MCF 10A (cell line): Measurements from ENCODE around the gene UTF1. TPM values are rescaled to one million over a fixed set of nuclear protein-coding genes. Genes with fewer than 3 reads are reported as not detected.

Source experiments
- BruUV-seq: library from RNA; stranded (reverse); fragments of 400-500 nt; replicated peaks from 2 replicates; lab custom pipeline; 2021; lab: Mats Ljungman, UMichigan
- CTCF ChIA-PET: fragments of 300-600 bp; sonication (Branson Sonifier 250); formaldehyde crosslinking; extraction: SDS; loops from one replicate; lab custom pipeline; 2021; ENCODE audit warnings: antibody characterized with exemption, inconsistent platforms; lab: Yijun Ruan, JAX
- POLR2A ChIA-PET: fragments of 300-600, 350-650 bp; sonication (Branson Sonifier 250); formaldehyde crosslinking; extraction: SDS; loops from one replicate; lab custom pipeline; 2020; ENCODE audit warnings: antibody characterized with exemption, inconsistent platforms; lab: Yijun Ruan, JAX
- DNase-seq: peaks from one replicate; pipeline ENCODE4 v3.0.0-alpha.2; 2018; ENCODE audit not compliant: unreplicated experiment
- H3K27ac Mint-ChIP-seq: one replicate; pipeline ENCODE4 v1.8.0; 2022; ENCODE audit warnings: mild to moderate bottlenecking, low read depth, mixed read lengths; ENCODE audit not compliant: unreplicated experiment
- H3K27me3 Mint-ChIP-seq: one replicate; pipeline ENCODE4 v1.8.0; 2022; ENCODE audit warnings: mixed read lengths; ENCODE audit not compliant: insufficient read depth, unreplicated experiment
- H3K36me3 Mint-ChIP-seq: one replicate; pipeline ENCODE4 v1.8.0; 2022; ENCODE audit warnings: mild to moderate bottlenecking, moderate library complexity, mixed read lengths; ENCODE audit not compliant: insufficient read depth, unreplicated experiment
- H3K4me1 Mint-ChIP-seq: one replicate; pipeline ENCODE4 v1.8.0; 2022; ENCODE audit warnings: mixed read lengths; ENCODE audit not compliant: insufficient read depth, unreplicated experiment
- H3K4me3 Mint-ChIP-seq: one replicate; pipeline ENCODE4 v1.8.0; 2022; ENCODE audit warnings: mild to moderate bottlenecking, moderate library complexity, mixed read lengths; ENCODE audit not compliant: unreplicated experiment
- H3K9me3 Mint-ChIP-seq: one replicate; pipeline ENCODE4 v1.8.0; 2022; ENCODE audit warnings: mixed read lengths; ENCODE audit not compliant: unreplicated experiment
- CTCF ChIP-seq: fragments of 200-600 bp; IDR thresholded peaks from one replicate; pipeline ENCODE4 v1.8.0; 2022; ENCODE audit warnings: antibody characterized with exemption, mild to moderate bottlenecking; ENCODE audit not compliant: unreplicated experiment
- intact Hi-C: fragments of 100-400 bp; cut with micrococcal nuclease; formaldehyde crosslinking; loops from 2 replicates; pipeline ENCODE4 v1.14.1; 2022
- total RNA-seq: library from RNA; stranded (reverse); gene quantifications from 2 replicates; pipeline ENCODE4 v1.2.3, GENCODE V29; 2022

UTF1 gene
- total RNA-seq, 1 experiment from 2014 or later: not detected

- Mint-ChIP-seq H3K4me3 (no peak overlapping the region), H3K4me1 (no peaks in the 10 kb centered on the region), H3K27me3 (no peaks in the 10 kb centered on the region), H3K36me3 (no peaks in the 10 kb centered on the region), H3K27ac (no peak overlapping the region), H3K9me3 (peaks cover 8% of the 10 kb centered on the region)
- POLR2A ChIA-PET: no interaction called here
- DNase-seq: no peak
- CTCF ChIA-PET: interaction anchor here (0.6 kb wide), 1 partner anchor 52 kb away, joined by 4 read pairs; no protein-coding TSS in a partner anchor
- no TSS peak for BruUV-seq
- intact Hi-C loops: no loop called here
- no peak for TF ChIP-seq CTCF
Measured at GRCh38 chr10:133215586-133215985, 14.4 kb upstream of the UTF1 start.

GRCh38 chr10:133216776-133217175, 13.2 kb upstream of the UTF1 start:
- ChIA-PET POLR2A (no interaction called here), CTCF (no interaction called here)
- H3K27ac Mint-ChIP-seq: no peak overlapping the region
- TF ChIP-seq CTCF: no peak
- H3K36me3 Mint-ChIP-seq: no peaks in the 10 kb centered on the region
- intact Hi-C loops: no loop called here
- peaks cover 8% of the 10 kb centered on the region for H3K9me3 Mint-ChIP-seq
- DNase-seq: no peak
- BruUV-seq: no TSS peak
- no peaks in the 10 kb centered on the region for H3K27me3 Mint-ChIP-seq
- no peaks in the 10 kb centered on the region for H3K4me1 Mint-ChIP-seq
- H3K4me3 Mint-ChIP-seq: no peak overlapping the region

GRCh38 chr10:133217800-133218589, 12.0 kb upstream of the UTF1 start:
- no peak for TF ChIP-seq CTCF
- CTCF ChIA-PET: interaction anchor here (0.8 kb wide), 1 partner anchor 75 kb away, joined by 4 read pairs; no protein-coding TSS in a partner anchor
- H3K36me3 Mint-ChIP-seq: no peaks in the 10 kb centered on the region

GRCh38 chr10:133218891-133219290, 11.1 kb upstream of the UTF1 start:
- Mint-ChIP-seq H3K4me1 (no peaks in the 10 kb centered on the region), H3K4me3 (no peak overlapping the region), H3K36me3 (no peaks in the 10 kb centered on the region), H3K27me3 (no peaks in the 10 kb centered on the region), H3K9me3 (peaks cover 8% of the 10 kb centered on the region), H3K27ac (no peak overlapping the region)
- CTCF ChIA-PET: interaction anchor here (0.8 kb wide), 1 partner anchor 76 kb away, joined by 4 read pairs; no protein-coding TSS in a partner anchor
- no peak for DNase-seq
- intact Hi-C loops: no loop called here
- TF ChIP-seq CTCF: no peak
- POLR2A ChIA-PET: no interaction called here
- BruUV-seq: no TSS peak

More at GRCh38 chr10:133217800-133218589, 12.0 kb upstream of the UTF1 start:
- intact Hi-C loops: no loop called here
- Mint-ChIP-seq H3K4me3 (no peak overlapping the region), H3K9me3 (peaks cover 8% of the 10 kb centered on the region), H3K27ac (no peak overlapping the region), H3K27me3 (no peaks in the 10 kb centered on the region), H3K4me1 (no peaks in the 10 kb centered on the region)
- POLR2A ChIA-PET: no interaction called here
- no peak for DNase-seq
- BruUV-seq: no TSS peak
